HG03196 (cell line): ENCODE results near the gene SNN.

Experiments used
- ATAC-seq: cut with Tn5 transposase; IDR thresholded peaks from one replicate; pipeline ENCODE4 v1.9.1; 2021; ENCODE audit not compliant: unreplicated experiment

Gene SNN

DNA sequence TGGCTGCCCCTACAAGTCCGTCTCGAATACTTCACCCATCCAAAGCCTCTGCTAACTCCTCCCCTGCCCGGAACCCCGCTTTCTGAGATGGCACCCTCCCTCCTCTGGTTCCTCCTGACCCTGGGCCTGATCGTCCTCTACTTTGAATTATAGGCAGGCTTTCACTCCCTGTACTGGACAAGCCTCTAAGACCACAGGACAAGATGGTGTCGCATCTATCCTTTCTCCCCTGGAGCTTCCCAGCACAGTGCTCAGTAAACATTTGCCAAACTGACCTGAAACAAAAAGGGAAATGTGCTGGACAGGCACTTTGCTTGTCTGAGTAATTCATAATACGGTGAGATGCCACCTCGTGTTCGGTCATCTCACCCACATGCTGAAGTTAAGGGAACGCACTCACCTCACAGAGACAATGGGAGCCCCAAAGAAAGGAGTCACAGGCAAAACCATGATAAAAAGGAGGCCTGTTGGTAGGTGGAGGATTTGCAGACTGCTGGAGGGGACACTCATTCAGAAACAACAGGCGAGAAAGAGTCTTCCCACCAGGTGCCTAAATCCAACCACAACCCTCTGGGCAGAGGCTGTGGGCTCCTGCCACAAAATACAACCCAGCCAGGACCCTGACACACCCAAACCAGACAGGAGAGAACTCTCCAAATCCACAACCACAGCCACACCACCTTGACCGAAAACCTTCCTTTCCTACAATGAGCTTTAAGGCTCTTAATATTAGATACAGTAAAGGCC, 28.2 kb downstream of the SNN start:
- no peak for ATAC-seq

GRCh38 chr16:11697319-11697718, 29.1 kb downstream of the SNN start:
- no peak for ATAC-seq

DNA sequence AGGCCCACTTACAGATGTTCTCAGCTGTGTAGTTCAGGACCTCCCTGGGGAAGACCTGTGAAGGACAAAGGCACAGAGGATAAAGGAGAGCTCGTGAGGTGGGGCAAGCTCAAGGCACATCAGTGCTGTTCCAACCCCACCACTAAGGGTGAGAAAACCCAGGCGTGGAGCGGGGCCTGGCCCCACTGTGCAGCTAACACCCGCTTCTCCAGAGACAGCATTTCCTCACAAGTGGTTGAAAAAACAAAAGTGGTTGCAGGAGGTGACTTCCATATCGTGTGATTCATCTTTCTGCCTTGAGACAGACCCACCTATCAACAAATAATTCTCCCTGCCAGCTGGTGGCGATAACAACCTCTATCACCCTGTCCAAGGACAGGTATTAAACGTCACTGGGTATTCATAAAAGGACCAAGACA, 30.0 kb downstream of the SNN start:
- ATAC-seq: no peak

DNA sequence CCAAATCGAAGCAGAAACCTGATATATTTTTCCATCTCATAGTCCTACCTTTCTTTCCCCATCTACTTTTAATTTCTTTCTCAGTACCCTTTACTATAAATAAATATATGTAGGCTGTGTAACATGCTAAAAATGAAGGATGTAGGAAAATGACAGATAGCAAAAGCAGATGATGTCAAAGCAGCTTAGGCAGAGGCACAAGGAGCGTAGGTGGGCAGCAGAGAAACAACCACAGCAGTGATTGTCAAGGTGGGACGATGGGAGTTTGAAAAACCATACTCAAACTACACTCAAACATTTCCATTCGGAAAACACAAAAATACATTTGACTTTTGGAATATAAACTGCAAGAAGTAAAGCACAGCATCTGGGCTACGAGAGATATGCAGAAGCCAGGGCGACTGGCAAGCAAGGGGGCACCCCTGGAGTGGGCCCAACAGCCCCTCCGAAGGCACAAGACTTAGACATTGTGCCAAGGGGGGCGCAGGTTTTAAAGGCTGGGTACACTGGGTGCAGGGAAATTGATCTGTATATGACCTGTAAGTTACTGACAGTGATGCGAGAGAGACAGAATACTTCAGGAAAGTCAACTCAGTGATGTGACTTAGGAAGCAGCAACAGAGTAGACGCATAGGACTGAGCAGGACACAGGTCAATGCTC, 31.1 kb downstream of the SNN start:
- no peak for ATAC-seq

- ATAC-seq: no peak
These were observed 32.2 kb downstream of the SNN start for GRCh38 chr16:11700264-11701029.

DNA sequence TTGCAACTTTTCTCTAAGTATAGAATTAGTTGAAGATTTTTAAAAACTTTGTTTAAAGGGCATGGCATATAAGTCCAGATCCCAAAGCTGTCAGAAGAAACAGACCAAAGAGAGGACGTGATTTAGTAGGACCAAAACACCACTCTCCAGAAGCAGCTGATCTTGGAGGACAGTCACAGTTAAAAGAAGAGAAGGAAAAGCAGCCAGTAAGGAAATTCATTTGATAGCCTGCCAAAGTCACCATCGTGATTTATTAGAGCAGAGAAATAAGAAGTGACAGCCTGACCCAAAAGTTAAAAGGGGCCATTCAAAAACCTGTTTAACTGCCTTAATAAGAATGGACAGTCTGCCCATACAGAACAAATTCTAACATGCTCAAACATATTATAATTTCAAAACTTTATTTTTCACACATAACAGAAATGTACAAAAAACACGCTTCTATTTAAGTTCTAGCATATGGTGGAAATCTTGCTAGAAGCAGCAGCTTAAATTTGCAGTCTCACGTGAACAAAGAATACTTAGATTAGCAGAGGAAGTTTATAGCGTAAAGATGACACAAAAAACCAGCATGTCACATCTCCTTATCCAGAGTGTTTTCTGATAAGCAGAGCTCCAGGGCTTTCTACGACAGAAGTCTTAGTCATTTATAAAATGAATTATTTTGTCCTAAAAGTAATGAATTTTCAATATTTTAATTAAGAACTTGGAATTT, 37.2 kb downstream of the SNN start:
- no peak for ATAC-seq

GRCh38 chr16:11706180-11706742, 38.0 kb downstream of the SNN start:
- peak; percentile 53 for ATAC-seq

DNA sequence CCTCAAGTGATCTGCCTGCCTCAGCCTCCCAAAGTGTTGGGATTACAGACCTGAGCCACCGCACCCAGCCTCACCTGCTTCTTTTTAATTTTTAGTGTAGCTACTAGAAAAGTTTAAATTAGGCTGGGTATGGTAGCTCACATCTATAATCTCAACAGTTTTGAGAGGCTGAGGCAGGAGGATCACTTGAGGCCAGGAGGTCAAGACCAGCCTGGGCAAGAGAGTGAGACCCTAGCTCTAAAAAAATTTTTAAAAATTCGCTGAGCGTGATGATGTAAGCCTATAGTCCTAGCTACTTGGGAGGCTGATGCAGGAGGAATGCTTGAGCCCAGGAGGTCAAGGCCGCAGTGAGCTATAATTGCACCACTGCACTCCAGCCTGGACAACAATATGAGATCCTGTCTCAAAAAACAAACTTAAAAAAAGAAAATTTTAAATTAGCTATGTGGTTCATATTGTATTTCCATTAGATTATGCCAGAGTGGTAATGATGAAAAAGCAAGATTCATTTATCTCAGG, 39.5 kb downstream of the SNN start:
- no peak for ATAC-seq

- no peak for ATAC-seq
These were observed 40.2 kb downstream of the SNN start for GRCh38 chr16:11708421-11708820.

- no peak for ATAC-seq
These were observed 43.4 kb downstream of the SNN start for GRCh38 chr16:11711662-11712061.

GRCh38 chr16:11712122-11712521, 43.9 kb downstream of the SNN start:
- ATAC-seq: no peak

GRCh38 chr16:11715246-11715947, 47.1 kb downstream of the SNN start:
- no peak for ATAC-seq

- no peak for ATAC-seq
These were observed 48.1 kb downstream of the SNN start for GRCh38 chr16:11716336-11716735.

DNA sequence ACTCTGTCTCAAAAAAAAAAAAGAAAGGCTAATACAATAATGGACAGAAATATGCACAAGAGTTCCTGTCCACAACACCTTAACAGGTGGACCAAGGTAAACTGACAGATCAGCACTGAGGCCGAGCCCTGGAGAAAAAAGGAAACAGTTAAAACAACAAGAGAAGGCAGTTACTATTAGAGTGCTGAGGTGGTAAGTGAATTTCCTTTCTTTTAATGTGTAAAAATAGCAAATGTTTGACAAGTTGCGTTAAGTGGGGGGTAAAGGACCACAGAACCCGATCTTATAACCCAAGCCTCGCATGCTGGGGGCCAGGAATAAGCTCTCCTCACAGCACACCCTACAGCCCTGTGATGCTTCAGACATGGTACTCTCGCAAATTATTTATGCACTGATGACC, 49.6 kb downstream of the SNN start:
- ATAC-seq: no peak

DNA sequence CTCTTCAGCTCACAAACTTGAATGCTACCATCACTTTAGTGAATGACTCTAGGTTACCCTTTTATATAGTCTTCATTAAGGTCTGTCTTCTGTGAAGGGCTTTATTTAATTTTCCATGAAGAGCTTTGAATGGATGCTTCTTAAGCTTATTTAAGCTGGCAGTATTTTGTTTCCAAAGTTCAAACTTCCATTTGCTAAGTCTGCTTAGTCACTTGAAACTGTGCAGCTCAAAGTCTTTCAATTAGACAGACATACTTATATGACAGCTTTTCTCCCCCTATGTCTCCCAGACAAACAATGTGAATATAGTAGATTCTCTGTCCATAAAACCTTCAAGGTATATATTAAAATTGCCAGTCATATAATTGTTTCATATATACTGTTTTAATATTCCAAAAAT, 50.9 kb downstream of the SNN start:
- ATAC-seq: no peak

DNA sequence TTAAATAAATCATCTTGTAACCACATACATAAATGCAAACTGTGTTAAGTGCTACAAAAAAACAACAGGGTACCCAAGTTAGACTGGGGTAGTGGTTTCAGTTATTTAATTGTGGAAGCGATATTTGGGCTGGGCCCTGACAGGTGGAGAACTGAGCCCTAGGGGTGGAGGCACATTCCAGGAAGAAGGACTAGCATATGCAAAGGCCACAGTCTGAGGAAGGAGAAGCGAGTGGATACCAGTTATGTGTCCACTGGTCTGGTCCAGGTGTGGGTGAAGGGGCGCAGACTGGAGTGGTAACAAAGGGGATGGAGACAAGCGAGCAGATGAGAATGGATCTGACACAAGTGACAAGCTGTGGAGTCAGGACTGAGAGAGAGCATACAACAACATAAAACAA, 51.5 kb downstream of the SNN start:
- no peak for ATAC-seq

- no peak for ATAC-seq
These were observed 53.7 kb downstream of the SNN start for GRCh38 chr16:11721781-11722467.

- no peak for ATAC-seq
These were observed 54.2 kb downstream of the SNN start for GRCh38 chr16:11722468-11722808.

DNA sequence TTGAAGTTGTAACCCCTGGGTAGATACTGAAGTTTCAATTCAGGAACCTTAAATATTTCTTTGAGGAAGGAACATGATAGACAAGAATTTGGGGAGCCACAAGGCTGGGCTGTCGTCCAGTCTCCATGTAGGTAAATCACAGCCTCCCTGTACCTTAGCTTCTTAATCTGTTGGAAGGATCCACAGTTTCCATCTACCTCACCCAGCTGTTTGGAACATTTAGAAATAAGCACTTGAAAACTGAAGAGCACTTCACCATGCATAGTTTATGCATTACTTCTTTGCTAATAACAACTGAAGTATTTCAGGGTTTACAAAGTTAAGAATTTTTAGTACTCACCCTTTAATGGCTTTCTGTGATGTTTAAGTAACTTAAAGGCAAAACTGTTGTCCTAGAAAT, 57.2 kb downstream of the SNN start:
- no peak for ATAC-seq

GRCh38 chr16:11726008-11726407, 57.8 kb downstream of the SNN start:
- no peak for ATAC-seq
